ENCODE measurements around the gene TNS1. TPM values are rescaled to one million over a fixed set of nuclear protein-coding genes. Genes with fewer than 3 reads are reported as not detected.

The TNS1 gene
- polyA plus RNA-seq, 1 of the 3 experiments (the other 2 are of a cell fraction) = 12.1 TPM

- Histone ChIP-seq H3F3A (replicated peaks; ENCODE audit: insufficient read depth) (peaks cover 31% of the 10 kb centered on the region), H3K79me2 (ENCODE audit: insufficient read depth) (peaks cover 95% of the 10 kb centered on the region), H3K9me3 (no peaks in the 10 kb centered on the region), H3K36me3 (replicated peaks in 1 of 2; ENCODE audit: control insufficient read depth in 1 of 2, insufficient read depth in 2 of 2, low read length in 1 of 2) (no peaks in the 10 kb centered on the region), H3K27ac (ENCODE audit: low read depth in 2 of 2, low read length in 1 of 2) (peak overlapping the region in 1 of 2 experiments; percentile 6; a peak in 1 of 4 replicates), H3K4me3 (ENCODE audit: low read depth in 2 of 2, low read length in 1 of 2) (no peak overlapping the region), H2AFZ (ENCODE audit: low read depth) (no peak overlapping the region), H3K9me2 (no peaks in the 10 kb centered on the region), H4K20me1 (ENCODE audit: insufficient read depth) (peaks cover 49% of the 10 kb centered on the region), H3K27me3 (ENCODE audit: insufficient read depth) (no peaks in the 10 kb centered on the region), H3K4me1 (ENCODE audit: control insufficient read depth in 1 of 2, insufficient read depth in 2 of 2, low read depth in 1 of 2, low read length in 1 of 2) (peaks cover 47 to 96% of the 10 kb centered on the region in 2 experiments), H3K4me2 (peak overlapping the region; percentile 19; the same call in 1 of the 2 replicates), H3K9ac (no peak overlapping the region)
- TF ChIP-seq SIN3A (IDR thresholded peaks at IDR 0.05; ENCODE audit: borderline replicate concordance, low read depth, low read length) = no peak
- no peak for TF ChIP-seq CTCF (IDR thresholded peaks at IDR 0.05)
- POLR2A ChIA-PET = no interaction called here
- CTCF ChIA-PET = interaction anchor here (1.0 to 14.7 kb wide), 5 partner anchors 14 to 96 kb away, joined by 3 to 129 read pairs (median 3); no protein-coding TSS in a partner anchor
- no peak for DNase-seq
- 96% methylated on average over 3 of the region's 3 CpGs for WGBS (ENCODE audit: low lambda C conversion rate)
Measured at GRCh38 chr2:217939220-217939619, 63.6 kb downstream of the TNS1 start.

GRCh38 chr2:217938036-217938435 is 64.8 kb downstream of the TNS1 start:
- POLR2A ChIA-PET = interaction anchor here (0.9 kb wide), 1 partner anchor 15 kb away, joined by 3 read pairs; no protein-coding TSS in a partner anchor
- Histone ChIP-seq H3K36me3 (replicated peaks in 1 of 2; ENCODE audit: control insufficient read depth in 1 of 2, insufficient read depth in 2 of 2, low read length in 1 of 2) (no peaks in the 10 kb centered on the region), H4K20me1 (ENCODE audit: insufficient read depth) (peaks cover 47% of the 10 kb centered on the region), H2AFZ (ENCODE audit: low read depth) (no peak overlapping the region), H3K4me1 (ENCODE audit: control insufficient read depth in 1 of 2, insufficient read depth in 2 of 2, low read depth in 1 of 2, low read length in 1 of 2) (peaks cover 56 to 97% of the 10 kb centered on the region in 2 experiments), H3K9me2 (no peaks in the 10 kb centered on the region), H3K27me3 (ENCODE audit: insufficient read depth) (no peaks in the 10 kb centered on the region), H3K4me2 (peak overlapping the region; percentile 72), H3K27ac (ENCODE audit: low read depth in 2 of 2, low read length in 1 of 2) (peak overlapping the region; percentile 86 to 96), H3K9ac (peak overlapping the region; percentile 24; the same call in 1 of the 2 replicates), H3K4me3 (ENCODE audit: low read depth in 2 of 2, low read length in 1 of 2) (no peak overlapping the region), H3K79me2 (ENCODE audit: insufficient read depth) (peaks cover 95% of the 10 kb centered on the region), H3F3A (replicated peaks; ENCODE audit: insufficient read depth) (peaks cover 35% of the 10 kb centered on the region), H3K9me3 (no peaks in the 10 kb centered on the region)
- 89% methylated on average over 5 of the region's 6 CpGs for WGBS (ENCODE audit: low lambda C conversion rate)
- CTCF ChIA-PET = interaction anchor here (0.7 to 14.7 kb wide), 7 partner anchors 11 to 152 kb away, joined by 3 to 129 read pairs (median 4); no protein-coding TSS in a partner anchor
- TF ChIP-seq JUND (IDR thresholded peaks at IDR 0.05) (no peak), GABPA (IDR thresholded peaks at IDR 0.05; ENCODE audit: low read depth) (no peak), TEAD4 (IDR thresholded peaks at IDR 0.05; ENCODE audit: borderline replicate concordance, insufficient read depth) (no peak), EP300 (IDR thresholded peaks at IDR 0.05; ENCODE audit: borderline replicate concordance in 1 of 2, low read depth in 1 of 2, low read length in 1 of 2) (no peak), RCOR1 (IDR thresholded peaks at IDR 0.05; ENCODE audit: low read length) (no peak), GATA2 (CRISPR knock-in tag; IDR thresholded peaks at IDR 0.05) (no peak), RAD21 (IDR thresholded peaks at IDR 0.05; ENCODE audit: low read length) (no peak), CTCF (IDR thresholded peaks at IDR 0.05) (no peak), SIN3A (IDR thresholded peaks at IDR 0.05; ENCODE audit: borderline replicate concordance, low read depth, low read length) (no peak), RFX5 (IDR thresholded peaks at IDR 0.05; ENCODE audit: low read length) (no peak), MXI1 (IDR thresholded peaks at IDR 0.05; ENCODE audit: low read depth, low read length) (no peak), ELF1 (IDR thresholded peaks at IDR 0.05) (no peak), USF1 (IDR thresholded peaks at IDR 0.05; ENCODE audit: borderline replicate concordance, low read depth) (no peak), PBX3 (IDR thresholded peaks at IDR 0.05) (no peak)
- no peak for DNase-seq
